K562 (cell line): ENCODE results near the gene NCOA3. TPM values are rescaled to one million over a fixed set of nuclear protein-coding genes. Genes with fewer than 3 reads are reported as not detected.
A peak's percentile ranks its signal among the peaks of the same experiment; 100 is the strongest.

Experiments
- ATAC-seq: fragments of 200-7000 bp; cut with Tn5 transposase; 3 replicates; pipeline ENCODE4 v1.9.1; 2020; ENCODE audit warnings: moderate library complexity
- BruUV-seq: library from RNA; stranded (reverse); fragments of 400-500 nt; replicated peaks from 2 replicates; lab custom pipeline; 2021; lab: Mats Ljungman, UMichigan
- CTCF ChIA-PET: fragments of 300-600 bp; formaldehyde crosslinking; extraction: SDS; loops from one replicate; lab custom pipeline; 2021; ENCODE audit warnings: low intra/inter-chr PET ratio; lab: Yijun Ruan, JAX
- POLR2A ChIA-PET: fragments of 300-600, 350-650 bp; sonication (Branson Sonifier 250); formaldehyde crosslinking; extraction: SDS; loops from one replicate; lab custom pipeline; 2021; ENCODE audit warnings: antibody characterized with exemption, inconsistent platforms; lab: Yijun Ruan, JAX
- DNase-seq, 4 experiments: peaks; one replicate each; pipeline versions ENCODE4 v3.0.0 to v3.0.0-alpha.2; 2011 to 2018; ENCODE audit warnings: low spot score in 3 of 4, mixed read lengths in 3 of 4; ENCODE audit errors: extremely low read depth in 1 of 4
- FAIRE-seq: peaks from 2 replicates; lab custom pipeline; 2011; peaks lifted over from hg19 to GRCh38; lab: Jason Lieb, UNC
- H2AFZ ChIP-seq: 2 replicates; pipeline ENCODE4 v1.6.0; 2011; ENCODE audit warnings: low read depth, low read length, control low read depth, inconsistent platforms
- H3K27ac ChIP-seq: fragments of 200-600 bp; 3 replicates; pipeline ENCODE4 v1.8.0; 2011; ENCODE audit warnings: low read depth, mild to moderate bottlenecking, control low read depth, inconsistent platforms, low read length, moderate library complexity, mixed read lengths; ENCODE audit errors: extremely low read depth
- H3K27me3 ChIP-seq, 2 experiments: fragments of 300-600 bp in 1 of 2; 2 replicates in 1 of 2; 3 replicates in 1 of 2; pipeline versions ENCODE4 v1.6.0 to v1.8.0; 2011; ENCODE audit warnings: inconsistent platforms in 2 of 2, low read length in 2 of 2, mild to moderate bottlenecking in 1 of 2, mixed read lengths in 1 of 2, moderate library complexity in 1 of 2; ENCODE audit not compliant: control insufficient read depth in 2 of 2, insufficient read depth in 2 of 2
- H3K36me3 ChIP-seq: fragments of 300-600 bp; 3 replicates; pipeline ENCODE4 v1.8.0; 2011; ENCODE audit warnings: mild to moderate bottlenecking, low read length, inconsistent platforms; ENCODE audit not compliant: control insufficient read depth, insufficient read depth
- H3K4me1 ChIP-seq, 2 experiments: fragments of 200-600 bp in 1 of 2; replicated peaks in 1 of 2; 2 replicates in 1 of 2; 3 replicates in 1 of 2; pipeline versions ENCODE4 v1.5.1 to v1.8.0; 2011; ENCODE audit warnings: inconsistent platforms in 2 of 2, low read length in 2 of 2, mild to moderate bottlenecking in 1 of 2, mixed read lengths in 1 of 2, moderate library complexity in 1 of 2; ENCODE audit not compliant: control insufficient read depth in 2 of 2, insufficient read depth in 2 of 2
- H3K4me2 ChIP-seq: 2 replicates; pipeline ENCODE4 v1.6.1; 2011; ENCODE audit warnings: low read length, control low read depth, inconsistent platforms, mixed read lengths; ENCODE audit not compliant: insufficient read depth
- H3K4me3 ChIP-seq: fragments of 200-600 bp; sonication (generic), shearing (Covaris generic); 2 replicates; pipeline ENCODE4 v1.5.1; 2016; ENCODE audit warnings: control low read depth, inconsistent platforms
- H3K79me2 ChIP-seq: fragments of 200-600 bp; 3 replicates; pipeline ENCODE4 v1.8.0; 2011; ENCODE audit warnings: low read length, inconsistent platforms; ENCODE audit not compliant: control insufficient read depth, insufficient read depth
- H3K9ac ChIP-seq, 2 experiments: 2 replicates each; pipeline versions ENCODE4 v1.6.0 to v1.6.1; 2011; ENCODE audit warnings: low read depth in 2 of 2, low read length in 2 of 2, control low read depth in 1 of 2, inconsistent platforms in 1 of 2, mild to moderate bottlenecking in 1 of 2, mixed read lengths in 1 of 2; ENCODE audit not compliant: insufficient read depth in 1 of 2
- H3K9me1 ChIP-seq: one replicate; pipeline ENCODE4 v1.6.0; 2011; ENCODE audit warnings: inconsistent platforms, mild to moderate bottlenecking, low read length, moderate library complexity; ENCODE audit not compliant: control insufficient read depth, insufficient read depth
- H3K9me3 ChIP-seq: replicated peaks from 2 replicates; pipeline ENCODE4 v1.5.1; 2011; ENCODE audit warnings: low read depth, low read length, inconsistent platforms; ENCODE audit not compliant: control insufficient read depth, insufficient read depth
- H4K20me1 ChIP-seq: replicated peaks from 2 replicates; pipeline ENCODE4 v1.6.1; 2011; ENCODE audit warnings: low read length, inconsistent platforms, mixed read lengths; ENCODE audit not compliant: control insufficient read depth, insufficient read depth
- BCLAF1 ChIP-seq, 2 experiments: fragments of 450-650 bp in 1 of 2; IDR thresholded peaks; 2 replicates each; pipeline ENCODE4 v1.6.1; 2011 to 2017; ENCODE audit warnings: low read depth in 2 of 2, antibody characterized with exemption in 1 of 2, borderline replicate concordance in 1 of 2, low read length in 1 of 2, mild to moderate bottlenecking in 1 of 2, mixed read lengths in 1 of 2; ENCODE audit not compliant: control insufficient read depth in 1 of 2
- MEIS2 ChIP-seq: fragments of 450-650 bp; IDR thresholded peaks from 2 replicates; pipeline ENCODE4 v1.6.1; 2014; ENCODE audit warnings: mild to moderate bottlenecking; ENCODE audit not compliant: partially characterized antibody
- NFE2 ChIP-seq: IDR thresholded peaks from 2 replicates; pipeline ENCODE4 v1.6.1; 2014; ENCODE audit warnings: antibody characterized with exemption, low read depth
- PKNOX1 ChIP-seq: fragments of 450-650 bp; IDR thresholded peaks from 2 replicates; pipeline ENCODE4 v1.6.1; 2016
- SREBF2 ChIP-seq: sonication (generic); formaldehyde crosslinking; IDR thresholded peaks from 2 replicates; pipeline ENCODE4 v1.4.0; 2020; ENCODE audit warnings: mild to moderate bottlenecking, missing genetic modification reagents
- ZNF384 ChIP-seq: IDR thresholded peaks from 2 replicates; pipeline ENCODE4 v1.6.1; 2012; ENCODE audit warnings: low read depth, low read length, improper control_type of control experiment
- ZNF407 ChIP-seq: fragments of 450-650 bp; IDR thresholded peaks from 2 replicates; pipeline ENCODE4 v1.6.1; 2016; ENCODE audit warnings: low read depth
- whole genome bisulfite sequencing: fragments of 100-300 bp; shearing (Covaris generic); methylation state at CpG from one replicate; pipeline ENCODE4 v1.1.6; 2016; ENCODE audit warnings: low coverage, mixed read lengths; ENCODE audit not compliant: insufficient coverage; ENCODE audit errors: missing lambda C conversion rate; 5-methylcytosine and 5-hydroxymethylcytosine counted together
- in situ Hi-C: fragments of 300-500 bp; cut with MboI; formaldehyde crosslinking; loops from 4 replicates; pipeline ENCODE4 v1.15.0; 2018; ENCODE audit warnings: inconsistent platforms, mixed read lengths
- intact Hi-C: fragments of 100-400 bp; cut with micrococcal nuclease; formaldehyde crosslinking; loops from 2 replicates; pipeline ENCODE4 v1.14.2; 2022
- polyA plus RNA-seq, 8 experiments: library from polyadenylated mRNA; depleted of rRNA in 4 of 8; stranded (reverse) in 5 of 8; unstranded in 3 of 8; fragments of >200 nt; fragmentation: Nextera tagmentation in 2 of 8; fragmentation: Illumina TruSeq in 1 of 8; extraction: Ambion mirVana in 2 of 8; extraction: Trizol in 1 of 8; gene quantifications; 2 replicates each; pipeline versions ENCODE4 v1.2.1 to v1.2.3, GENCODE V29; 2011 to 2014; ENCODE audit warnings: inconsistent platforms in 1 of 8, missing spikeins in 1 of 8
- total RNA-seq, 7 experiments: library from RNA; depleted of rRNA in 6 of 7; stranded (reverse); fragments of >200 nt in 6 of 7; fragmentation: Illumina TruSeq in 2 of 7; extraction: Trizol in 2 of 7; gene quantifications; 2 replicates each; pipeline versions ENCODE4 v1.2.1 to v1.2.3, GENCODE V29; 2011 to 2021; ENCODE audit warnings: low replicate concordance in 1 of 7

The NCOA3 gene
- total and polyA plus RNA-seq, 9 of the 15 experiments (the other 6 are each of a cell fraction or from before 2014, with no cell fraction given), result 3.2 to 24.3 (median 14.4) TPM

- FAIRE-seq, result no peak
- WGBS, result 69% methylated on average over 15 of the region's 15 CpGs
- Histone ChIP-seq H3K79me2 (no peaks in the 10 kb centered on the region), H3K4me2 (no peak overlapping the region), H3K27ac (no peak overlapping the region), H3K27me3 (no peaks in the 10 kb centered on the region), H2AFZ (peak overlapping the region; percentile 47; the same call in 1 of the 2 replicates), H3K9me3 (no peaks in the 10 kb centered on the region; the same call in 1 of the 2 replicates), H4K20me1 (no peaks in the 10 kb centered on the region), H3K9ac (no peak overlapping the region), H3K4me1 (peaks cover 0 to 21% of the 10 kb centered on the region in 2 experiments; a peak in 4 of 5 replicates), H3K4me3 (no peak overlapping the region), H3K9me1 (no peaks in the 10 kb centered on the region), H3K36me3 (no peaks in the 10 kb centered on the region)
- no peak for ATAC-seq
- ChIA-PET POLR2A (interaction anchor here (1.0 kb wide), 1 partner anchor 45 kb away, joined by 3 read pairs; no protein-coding TSS in a partner anchor), CTCF (no interaction called here)
- DNase-seq, result no peak
- intact Hi-C loops (no loop called here), in situ Hi-C loops (no loop called here)
- no TSS peak for BruUV-seq
- 0 out of 2 replicates have a peak, but pooled peaks have one; percentile 4 for TF ChIP-seq PKNOX1
- no peak for TF ChIP-seq ZNF407
- TF ChIP-seq ZNF384, result 0 out of 2 replicates have a peak, but pooled peaks have one; percentile 58
- TF ChIP-seq SREBF2, result no peak
- no peak for TF ChIP-seq NFE2
- TF ChIP-seq MEIS2, result peak; percentile 35
- TF ChIP-seq BCLAF1 (IDR thresholded peaks at IDR 0.05; ENCODE audit: borderline replicate concordance in 1 of 2, control insufficient read depth in 1 of 2, low read depth in 2 of 2, low read length in 1 of 2), result 0 out of 4 replicates have a peak, but pooled peaks of 1 of the 2 experiments have one; percentile 5
These were observed 34.8 kb upstream of the NCOA3 start for GRCh38 chr20:47466704-47467459.
